HepG2 (cell line): ENCODE data around the gene CMIP. TPM values are rescaled to one million over a fixed set of nuclear protein-coding genes. Genes with fewer than 3 reads are reported as not detected.

Experiments used
- BCL6 ChIP-seq: IDR thresholded peaks from 2 replicates; pipeline ENCODE4 v1.6.1; 2016; ENCODE audit warnings: missing genetic modification reagents, missing compliant biosample characterization
- CBX1 ChIP-seq: IDR thresholded peaks from one replicate; pipeline ENCODE4 v1.6.1; 2016; ENCODE audit warnings: antibody characterized with exemption, low read depth
- HMGXB3 ChIP-seq: sonication (generic); formaldehyde crosslinking; IDR thresholded peaks from 2 replicates; pipeline ENCODE4 v1.4.0; 2020; ENCODE audit warnings: missing genetic modification reagents, borderline replicate concordance
- IKZF4 ChIP-seq: sonication (generic); formaldehyde crosslinking; IDR thresholded peaks from 2 replicates; pipeline ENCODE4 v1.5.1; 2020; ENCODE audit warnings: borderline replicate concordance, mild to moderate bottlenecking, low read depth, missing genetic modification reagents; ENCODE audit errors: not compliant biosample characterization
- LRRFIP1 ChIP-seq: sonication (generic); formaldehyde crosslinking; conservative IDR thresholded peaks from 2 replicates; pipeline ENCODE4 v1.4.0; 2020; ENCODE audit warnings: missing genetic modification reagents
- NAIF1 ChIP-seq: sonication (generic); formaldehyde crosslinking; IDR thresholded peaks from 2 replicates; pipeline ENCODE4 v1.5.0; 2020; ENCODE audit warnings: mild to moderate bottlenecking, missing genetic modification reagents, borderline replicate concordance
- NBN ChIP-seq: fragments of 450-650 bp; conservative IDR thresholded peaks from 2 replicates; pipeline ENCODE4 v1.6.1; 2017
- POLR2G ChIP-seq: fragments of 200-400 bp; formaldehyde crosslinking; IDR thresholded peaks from 2 replicates; pipeline ENCODE4 v1.6.1; 2018; ENCODE audit warnings: mild to moderate bottlenecking, low read depth, low read length, moderate library complexity
- SOX13 ChIP-seq, 3 experiments: fragments of 450-650 bp in 1 of 3; sonication (generic) in 1 of 3; formaldehyde crosslinking in 1 of 3; IDR thresholded peaks in 2 of 3; conservative IDR thresholded peaks in 1 of 3; 2 replicates each; pipeline versions ENCODE4 v1.5.0 to v1.6.1; 2016 to 2020; ENCODE audit warnings: antibody characterized with exemption in 1 of 3, mild to moderate bottlenecking in 1 of 3, missing compliant biosample characterization in 1 of 3, missing genetic modification reagents in 1 of 3, moderate library complexity in 1 of 3
- ZBTB3 ChIP-seq: sonication (generic); formaldehyde crosslinking; IDR thresholded peaks from 2 replicates; pipeline ENCODE4 v1.4.0; 2020; ENCODE audit warnings: low read depth, mild to moderate bottlenecking, moderate library complexity, missing genetic modification reagents, borderline replicate concordance
- ZBTB4 ChIP-seq: sonication (generic); formaldehyde crosslinking; IDR thresholded peaks from 2 replicates; pipeline ENCODE4 v1.4.0; 2020; ENCODE audit warnings: missing genetic modification reagents, mild to moderate bottlenecking, borderline replicate concordance
- ZFP91 ChIP-seq: sonication (generic); formaldehyde crosslinking; IDR thresholded peaks from 2 replicates; pipeline ENCODE4 v1.9.0; 2022; ENCODE audit warnings: missing genetic modification reagents, mild to moderate bottlenecking, borderline replicate concordance
- ZNF331 ChIP-seq: sonication (generic); formaldehyde crosslinking; IDR thresholded peaks from 2 replicates; pipeline ENCODE4 v1.4.0; 2020; ENCODE audit warnings: missing genetic modification reagents
- ZNF431 ChIP-seq: sonication (generic); formaldehyde crosslinking; IDR thresholded peaks from 2 replicates; pipeline ENCODE4 v1.9.0; 2022; ENCODE audit warnings: missing genetic modification reagents, low read depth, mild to moderate bottlenecking, borderline replicate concordance
- polyA plus RNA-seq, 8 experiments: library from polyadenylated mRNA; depleted of rRNA in 3 of 8; stranded (reverse) in 7 of 8; unstranded in 1 of 8; fragments of >200 nt; fragmentation: Illumina TruSeq in 4 of 8; extraction: Trizol in 4 of 8; gene quantifications; 2 replicates each; pipeline versions ENCODE4 v1.2.1 to v1.2.3, GENCODE V29; 2011 to 2016; ENCODE audit warnings: low read depth in 4 of 8, missing spikeins in 1 of 8, mixed read lengths in 1 of 8; ENCODE audit not compliant: insufficient read depth in 1 of 8
- total RNA-seq, 5 experiments: library from RNA; depleted of rRNA; stranded (reverse); fragments of >200 nt; fragmentation: Illumina TruSeq; extraction: Trizol; gene quantifications; 2 replicates each; pipeline ENCODE4 v1.2.3, GENCODE V29; 2016; ENCODE audit warnings: low read depth in 1 of 5

CMIP gene
- total and polyA plus RNA-seq, 2 of the 13 experiments (the other 11 are each of a cell fraction or from before 2014, with no cell fraction given), result 10.9 to 18.1 TPM

- TF ChIP-seq HMGXB3 (CRISPR knock-in tag) (no peak), BCL6 (CRISPR knock-in tag) (peak; percentile 7; the same call in 1 of the 2 replicates), SOX13 (IDR thresholded peaks at IDR 0.05) (no peak), SOX13 (CRISPR knock-in tag; conservative IDR thresholded peaks at IDR 0.05 in 1 of 2, IDR thresholded peaks at IDR 0.05 in 1 of 2) (no peak), ZBTB3 (CRISPR knock-in tag) (0 out of 2 replicates have a peak, but pooled peaks have one; percentile 11), IKZF4 (CRISPR knock-in tag) (no peak), LRRFIP1 (no peak), NBN (no peak), NAIF1 (CRISPR knock-in tag) (peak; percentile 65; the same call in 1 of the 2 replicates), ZNF331 (CRISPR knock-in tag) (no peak), CBX1 (no peak), POLR2G (peak; percentile 42), ZFP91 (peak; percentile 47; the same call in 1 of the 2 replicates), ZNF431 (CRISPR knock-in tag) (0 out of 2 replicates have a peak, but pooled peaks have one; percentile 40), ZBTB4 (CRISPR knock-in tag) (no peak)
These were observed 1.6 kb downstream of the CMIP start (continued) for GRCh38 chr16:81445966-81446906.
